ENCODE measurements around the gene NOD2. TPM values are rescaled to one million over a fixed set of nuclear protein-coding genes. Genes with fewer than 3 reads are reported as not detected.

The NOD2 gene
- total RNA-seq, 1 experiment from 2014 or later: not detected

GRCh38 chr16:50670476-50670875 lies 22.9 kb upstream of the NOD2 start:
- DNase-seq (ENCODE audit: low spot score): no peak

DNA sequence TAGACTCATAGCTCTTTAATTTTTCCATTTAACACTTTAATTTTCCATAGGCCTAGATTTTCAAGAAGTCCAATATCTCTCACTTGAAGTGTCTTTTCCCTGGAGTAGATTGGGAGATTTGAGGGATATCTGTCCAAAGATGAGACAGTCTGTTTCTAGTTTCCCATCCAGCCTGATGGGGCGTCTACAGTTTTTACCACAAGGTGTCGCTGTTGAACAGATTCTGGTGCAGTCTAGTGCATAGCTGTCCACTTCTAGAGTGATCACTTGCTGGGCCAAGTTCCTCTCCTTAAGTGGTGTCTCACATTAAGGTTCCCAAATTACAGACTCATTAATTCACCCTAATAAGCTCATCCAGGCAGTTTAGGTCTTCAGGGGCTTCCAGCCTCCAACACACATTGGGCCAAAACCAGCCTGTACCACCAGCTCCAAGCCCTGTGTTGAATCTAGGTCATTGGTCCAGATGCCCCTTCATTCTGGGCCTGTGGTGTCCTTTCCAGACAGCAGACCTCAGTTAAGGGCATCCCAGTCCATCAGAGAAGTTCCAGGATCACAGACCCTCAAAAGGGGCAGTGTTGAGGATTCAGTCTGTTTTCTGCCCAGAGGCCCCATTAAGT lies 21.7 kb upstream of the NOD2 start:
- DNase-seq (ENCODE audit: low spot score): peak; percentile 41

- no peak for DNase-seq (ENCODE audit: low spot score)
These were observed 19.7 kb upstream of the NOD2 start for GRCh38 chr16:50673496-50674275.

- DNase-seq (ENCODE audit: low spot score): peak; percentile 22
These were observed 18.6 kb upstream of the NOD2 start for GRCh38 chr16:50674831-50675230.

GRCh38 chr16:50675686-50676610 lies 17.5 kb upstream of the NOD2 start:
- no peak for DNase-seq (ENCODE audit: low spot score)

DNA sequence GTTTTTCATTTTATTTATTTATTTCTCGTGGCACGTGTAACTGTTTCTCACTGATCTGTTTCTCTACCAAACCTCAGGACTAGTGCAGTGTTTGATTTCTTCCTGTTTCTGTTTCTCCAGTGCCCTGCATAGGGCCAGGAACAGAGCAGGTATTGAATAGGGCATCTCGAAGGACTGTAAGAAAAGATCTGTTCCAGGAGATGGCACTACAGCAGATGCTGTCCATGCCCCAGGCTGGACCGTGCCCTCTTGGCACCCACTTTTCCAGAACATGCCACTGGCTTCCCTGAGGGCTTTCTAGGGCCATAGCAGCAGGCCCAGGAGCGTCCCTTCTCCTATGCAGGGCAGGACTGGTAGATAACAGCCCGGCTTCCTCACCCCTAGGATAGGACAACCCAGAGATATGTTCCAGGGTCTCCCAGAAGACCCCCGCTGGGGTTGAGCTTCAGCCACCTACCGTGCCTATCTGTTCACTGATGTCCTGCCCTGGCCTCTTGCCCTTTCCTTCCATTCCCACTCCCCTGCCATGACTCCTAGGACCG lies 16.7 kb upstream of the NOD2 start:
- DNase-seq (ENCODE audit: low spot score): no peak

GRCh38 chr16:50677351-50677750 lies 16.1 kb upstream of the NOD2 start:
- no peak for DNase-seq (ENCODE audit: low spot score)

DNA sequence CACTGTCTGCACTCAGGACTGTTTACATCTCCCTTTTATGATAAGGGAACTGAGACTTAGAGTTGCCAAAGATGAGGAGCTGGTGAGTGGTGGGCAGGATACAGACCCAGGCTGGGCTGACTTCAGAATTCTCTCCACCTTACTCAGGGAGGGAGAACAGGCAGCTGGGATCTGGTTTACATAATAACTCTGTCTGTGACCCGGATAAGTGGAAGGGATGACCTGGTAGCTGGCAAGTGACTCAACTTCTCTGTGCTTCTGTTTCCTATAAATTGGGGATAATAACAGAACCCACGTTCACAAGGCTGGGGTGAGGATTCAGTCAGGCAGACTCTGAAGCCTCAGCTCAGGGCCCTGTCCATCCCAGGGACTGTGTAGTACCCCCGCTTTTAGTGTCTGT lies 14.9 kb upstream of the NOD2 start:
- DNase-seq (ENCODE audit: low spot score): no peak

- no peak for DNase-seq (ENCODE audit: low spot score)
These were observed 14.1 kb upstream of the NOD2 start for GRCh38 chr16:50679266-50679665.

DNA sequence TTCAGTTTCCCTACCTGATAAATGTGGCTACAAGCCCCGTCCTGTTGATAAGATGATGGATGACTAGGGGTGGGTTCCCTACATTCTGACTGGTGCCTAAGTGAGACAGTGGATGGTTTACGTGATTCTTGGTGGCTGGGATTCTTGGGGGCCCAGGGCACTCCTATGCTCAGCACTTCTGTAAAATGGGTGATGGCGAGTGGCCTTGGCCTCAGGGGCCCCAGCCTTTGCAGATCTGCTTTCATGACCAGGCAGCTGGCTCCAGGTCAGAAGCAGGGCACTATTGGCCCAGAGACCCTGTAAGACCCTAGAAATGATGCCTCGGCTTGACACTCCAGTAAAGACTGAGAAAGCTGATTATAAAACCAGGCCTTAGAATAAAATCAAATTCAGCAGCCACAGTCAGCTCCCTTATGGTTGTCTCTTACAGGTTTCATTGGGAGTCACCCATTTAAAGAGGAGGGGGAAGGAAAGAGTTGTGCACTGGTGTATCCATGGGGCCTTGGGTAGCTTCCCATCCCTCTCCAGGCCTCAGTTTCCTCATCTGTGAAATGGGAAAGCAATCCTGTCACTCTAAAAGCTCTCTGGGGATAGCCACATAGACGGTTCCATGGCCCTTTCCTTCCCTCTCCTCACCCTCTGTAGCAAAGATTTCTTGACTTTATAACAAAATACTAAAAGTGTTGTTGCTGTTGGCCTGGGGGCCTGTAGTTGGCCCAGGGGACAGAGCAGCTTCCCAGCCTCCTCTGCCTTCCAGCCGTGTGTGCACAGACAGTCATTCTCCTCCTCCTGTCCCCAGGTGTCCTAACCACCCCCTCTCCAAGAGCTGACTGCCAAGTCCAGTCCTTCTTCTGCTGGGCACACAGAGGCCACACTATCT lies 13.5 kb upstream of the NOD2 start:
- DNase-seq (ENCODE audit: low spot score): no peak

DNA sequence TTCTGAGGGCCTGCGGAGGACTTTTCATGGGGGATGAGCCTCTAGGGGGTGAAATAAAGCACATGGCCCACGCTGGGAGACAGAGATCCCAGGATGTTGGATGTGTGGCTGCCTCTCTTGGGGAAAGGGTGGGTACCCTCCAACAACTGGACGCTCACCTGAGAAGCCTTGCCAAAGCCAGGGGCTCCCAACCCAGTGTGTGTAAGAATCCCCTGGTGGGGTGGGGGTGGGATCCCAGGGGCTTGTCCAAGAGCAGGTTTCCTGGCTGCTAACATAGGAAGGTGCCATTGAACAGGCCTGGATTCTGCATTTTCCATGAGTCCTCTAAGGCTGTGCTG lies 12.9 kb upstream of the NOD2 start:
- no peak for DNase-seq (ENCODE audit: low spot score)

DNA sequence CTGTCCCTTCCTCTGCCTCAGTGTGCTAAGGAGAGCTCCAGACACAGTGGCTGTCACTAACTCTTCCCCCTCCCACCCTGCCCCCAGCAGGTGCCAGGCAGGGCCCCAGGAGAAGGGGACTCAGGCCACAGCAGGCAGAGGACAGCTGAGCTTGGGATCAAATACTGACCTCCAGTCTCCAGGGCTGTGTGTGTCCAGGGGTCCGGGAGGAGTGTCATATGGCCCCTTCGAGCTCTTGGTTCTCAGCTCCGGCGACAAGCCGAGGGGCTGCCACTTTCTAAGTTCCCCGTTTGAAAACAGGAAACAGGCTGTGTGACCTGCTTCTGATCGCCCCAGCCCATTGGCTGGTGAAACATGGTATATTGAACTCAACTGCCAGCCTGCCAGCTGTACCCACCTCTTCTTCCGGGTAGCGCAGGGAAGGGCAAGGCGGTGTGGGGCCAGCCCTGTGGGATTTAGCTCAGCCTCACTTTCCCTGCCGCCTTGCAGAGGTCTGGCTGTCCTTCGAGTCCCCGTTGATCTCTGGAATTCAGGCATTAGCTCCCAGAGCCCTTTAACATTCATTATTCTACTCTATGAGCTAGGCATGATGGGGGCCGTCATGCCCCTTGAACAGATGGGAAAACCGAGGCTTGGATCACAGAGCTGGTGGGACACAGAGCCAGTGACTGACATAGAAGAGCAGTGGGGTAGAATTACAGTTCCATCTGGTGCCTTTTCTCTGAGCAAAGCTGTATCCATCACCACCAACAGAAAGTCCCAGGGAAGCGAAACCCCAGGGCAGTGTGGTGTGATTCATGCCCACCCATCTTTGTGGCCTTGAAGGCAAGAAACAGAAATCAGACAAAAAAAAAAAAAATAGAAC lies 12.2 kb upstream of the NOD2 start, which contains the start of gene SNX20:
Gene SNX20, minus strand, starts transcription at position 292 of the 865 bp plus-strand sequence. CDS start 3,786 bp downstream, outside the sequence.
- no peak for DNase-seq (ENCODE audit: low spot score)

- DNase-seq (ENCODE audit: low spot score): no peak
These were observed 9.6 kb upstream of the NOD2 start for GRCh38 chr16:50683689-50684374.

DNA sequence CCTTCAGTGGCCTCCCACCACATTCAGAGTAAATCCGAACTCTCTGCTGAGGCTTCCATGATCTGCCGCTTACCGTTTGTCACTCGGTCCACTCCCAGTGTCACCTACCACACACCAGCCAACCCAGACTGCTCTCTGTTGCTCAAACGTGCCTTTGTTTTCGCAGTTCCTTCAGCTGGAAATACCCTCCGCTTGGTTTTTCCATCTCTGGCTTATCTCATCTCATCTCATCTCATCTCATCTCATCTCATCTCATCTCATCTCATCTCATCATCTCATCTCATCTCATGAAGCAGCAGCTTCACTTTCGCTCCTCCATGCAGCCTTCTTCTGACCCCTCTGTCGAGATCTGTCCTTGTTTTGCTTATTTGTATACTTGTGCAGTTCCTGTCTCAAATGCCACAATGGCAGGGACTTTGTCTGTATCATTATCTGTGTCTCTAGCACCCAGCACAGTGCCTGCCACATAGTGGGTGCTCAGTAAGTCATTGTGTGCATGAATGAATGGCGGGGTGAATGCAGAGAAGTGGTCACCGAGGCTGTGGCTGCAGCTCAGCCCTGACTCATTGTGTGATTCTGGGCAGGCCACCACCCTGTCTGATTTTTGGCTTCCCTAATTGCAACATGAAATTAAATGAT lies 8.5 kb upstream of the NOD2 start:
- no peak for DNase-seq (ENCODE audit: low spot score)

DNA sequence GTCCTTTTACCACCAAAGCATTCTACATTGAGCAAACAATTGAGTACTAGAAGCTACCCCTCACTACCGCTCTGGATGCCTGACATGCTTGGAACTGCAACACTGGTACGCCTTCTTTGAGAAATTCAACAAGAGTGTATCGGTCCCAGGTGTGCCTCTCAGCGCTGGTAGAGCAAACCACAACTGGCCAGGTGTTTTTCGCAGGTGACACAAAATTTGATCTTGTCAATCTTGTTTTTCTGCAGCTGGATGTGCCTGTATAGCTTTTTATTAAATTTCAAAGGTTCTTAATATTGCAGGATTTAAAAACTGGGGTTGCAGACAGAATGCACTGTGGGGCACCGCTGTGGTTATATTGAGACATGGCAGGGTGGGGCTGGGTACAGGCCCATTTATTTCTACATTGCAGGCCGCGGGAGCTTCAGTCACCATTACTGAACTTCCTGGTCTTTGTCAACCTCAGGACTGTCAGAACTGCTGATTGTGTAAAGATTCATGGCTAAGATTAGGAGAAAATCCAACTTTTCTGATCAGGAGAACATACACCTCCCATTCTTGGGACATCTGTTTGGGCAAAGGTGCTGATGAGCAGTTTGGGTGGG lies 7.8 kb upstream of the NOD2 start:
- no peak for DNase-seq (ENCODE audit: low spot score)

DNA sequence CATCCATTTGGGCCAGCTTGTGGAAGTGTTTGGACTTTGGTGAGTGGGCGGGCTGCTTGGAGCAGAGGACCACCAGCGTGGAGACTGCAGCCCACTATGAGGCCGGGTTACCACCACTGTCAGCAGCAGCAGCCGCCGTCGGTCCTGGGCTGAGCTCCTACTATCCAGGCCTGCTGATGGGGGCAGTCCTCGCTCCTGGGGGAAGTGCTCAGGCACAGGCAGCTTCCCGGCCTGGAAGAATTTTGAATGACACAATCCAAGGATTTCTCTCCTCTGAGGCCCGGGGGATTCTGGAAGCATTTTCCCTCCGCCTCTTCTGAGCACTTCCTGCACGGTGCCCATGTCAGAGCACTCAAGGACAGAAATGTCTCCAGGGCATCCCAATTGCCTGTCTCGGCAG lies 5.3 kb upstream of the NOD2 start:
- no peak for DNase-seq (ENCODE audit: low spot score)

DNA sequence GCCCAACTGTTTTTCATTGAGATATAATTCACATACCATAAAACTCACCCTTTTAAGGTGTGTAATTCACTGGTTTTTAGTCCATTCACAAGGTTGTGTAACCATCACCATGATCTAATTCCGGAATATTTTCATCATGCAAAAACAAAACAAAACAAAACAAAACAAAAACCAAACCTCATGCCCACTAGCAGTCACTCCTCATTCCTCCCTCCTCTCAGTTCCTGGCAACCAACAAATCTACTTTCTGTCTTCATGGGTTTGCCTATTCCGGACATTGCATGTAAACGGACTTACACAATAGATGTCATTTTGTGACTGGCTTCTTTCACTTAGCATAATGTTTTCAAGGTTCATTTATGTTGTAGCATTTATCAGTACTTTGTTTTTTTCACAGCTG lies 4.5 kb upstream of the NOD2 start:
- no peak for DNase-seq (ENCODE audit: low spot score)

DNA sequence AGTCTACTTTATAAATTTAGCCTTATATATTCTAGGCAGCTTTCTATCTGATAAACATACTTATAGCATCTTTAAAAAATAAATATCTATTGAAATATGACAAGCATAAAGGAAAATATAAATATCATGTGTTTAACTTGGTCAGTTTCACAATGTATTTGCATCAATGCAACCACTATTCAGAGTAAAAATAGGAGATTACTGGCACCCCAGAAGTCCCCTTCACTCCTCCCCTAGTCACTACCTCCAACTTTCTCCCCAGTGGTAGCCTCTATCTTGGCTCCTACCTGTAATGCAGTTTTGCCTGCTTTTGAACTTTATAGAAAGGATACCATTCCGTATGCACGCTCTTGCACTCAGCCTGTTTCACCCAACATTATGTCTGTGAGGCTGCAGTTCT lies 3.2 kb upstream of the NOD2 start:
- DNase-seq (ENCODE audit: low spot score): no peak

- DNase-seq (ENCODE audit: low spot score): no peak
These were observed 785 bp upstream of the NOD2 start for GRCh38 chr16:50692644-50692998.
